ENCODE results near the gene ADPRS.

Gene ADPRS

GRCh38 chr1:36132029-36132428 is 43.3 kb downstream of the ADPRS start:
- DNase-seq (ENCODE audit: insufficient read length, low spot score), result no peak
- no peak for TF ChIP-seq CTCF (IDR thresholded peaks at IDR 0.05; ENCODE audit: insufficient read depth, missing control alignments)
- no peak for FAIRE-seq

- no peak for DNase-seq (ENCODE audit: insufficient read length, low spot score)
- no peak for FAIRE-seq
- no peak for TF ChIP-seq CTCF (IDR thresholded peaks at IDR 0.05; ENCODE audit: insufficient read depth, missing control alignments)
Observed at GRCh38 chr1:36133484-36133883, 44.8 kb downstream of the ADPRS start.

- DNase-seq (ENCODE audit: insufficient read length, low spot score), result no peak
- FAIRE-seq, result no peak
- TF ChIP-seq CTCF (IDR thresholded peaks at IDR 0.05; ENCODE audit: insufficient read depth, missing control alignments), result no peak
Observed at GRCh38 chr1:36134031-36134430, 45.3 kb downstream of the ADPRS start.

- peak; percentile 56 for TF ChIP-seq CTCF (IDR thresholded peaks at IDR 0.05; ENCODE audit: insufficient read depth, missing control alignments)
- DNase-seq (ENCODE audit: insufficient read length, low spot score), result peak; percentile 79
Observed at GRCh38 chr1:36134505-36135329, 46.0 kb downstream of the ADPRS start.

GRCh38 chr1:36135330-36135667 is 46.6 kb downstream of the ADPRS start:
- TF ChIP-seq CTCF (IDR thresholded peaks at IDR 0.05; ENCODE audit: insufficient read depth, missing control alignments), result no peak
- DNase-seq (ENCODE audit: insufficient read length, low spot score), result no peak
- FAIRE-seq, result no peak

More at GRCh38 chr1:36134505-36135329, 46.0 kb downstream of the ADPRS start:
- FAIRE-seq, result no peak

GRCh38 chr1:36135796-36136195 is 47.1 kb downstream of the ADPRS start:
- TF ChIP-seq CTCF (IDR thresholded peaks at IDR 0.05; ENCODE audit: insufficient read depth, missing control alignments), result no peak
- DNase-seq (ENCODE audit: insufficient read length, low spot score) (no peak), FAIRE-seq (no peak)

GRCh38 chr1:36136535-36136934 is 47.8 kb downstream of the ADPRS start:
- FAIRE-seq, result no peak
- TF ChIP-seq CTCF (IDR thresholded peaks at IDR 0.05; ENCODE audit: insufficient read depth, missing control alignments), result no peak
- DNase-seq (ENCODE audit: insufficient read length, low spot score), result no peak
